K562 (cell line): ENCODE data around the gene DGCR2. TPM values are rescaled to one million over a fixed set of nuclear protein-coding genes. Genes with fewer than 3 reads are reported as not detected.

Experiments
- ETS2 ChIP-seq: IDR thresholded peaks from 2 replicates; pipeline ENCODE4 v1.6.1; 2016; ENCODE audit warnings: borderline replicate concordance, missing genetic modification characterization, mild to moderate bottlenecking, moderate library complexity, missing compliant biosample characterization; ENCODE audit not compliant: poor library complexity, severe bottlenecking
- FOXK2 ChIP-seq, 2 experiments: fragments of 450-650 bp; IDR thresholded peaks in 1 of 2; conservative IDR thresholded peaks in 1 of 2; 2 replicates each; pipeline ENCODE4 v1.6.1; 2016; ENCODE audit warnings: low read depth in 2 of 2, mild to moderate bottlenecking in 1 of 2
- HDAC1 ChIP-seq, 2 experiments: fragments of 450-650 bp; IDR thresholded peaks; 2 replicates each; pipeline ENCODE4 v1.6.1; 2016 to 2017; ENCODE audit warnings: inconsistent platforms in 1 of 2, mild to moderate bottlenecking in 1 of 2, moderate library complexity in 1 of 2
- MCM7 ChIP-seq, 2 experiments: fragments of 450-650 bp; IDR thresholded peaks; 2 replicates each; pipeline ENCODE4 v1.6.1; 2016 to 2018
- NONO ChIP-seq, 2 experiments: fragments of 200-400 bp in 1 of 2; fragments of 450-650 bp in 1 of 2; formaldehyde crosslinking in 1 of 2; IDR thresholded peaks; 2 replicates each; pipeline ENCODE4 v1.6.1; 2017; ENCODE audit warnings: low read depth in 2 of 2, mild to moderate bottlenecking in 2 of 2, moderate library complexity in 2 of 2, low read length in 1 of 2
- PTTG1 ChIP-seq: fragments of 450-650 bp; IDR thresholded peaks from 2 replicates; pipeline ENCODE4 v1.6.1; 2016; ENCODE audit warnings: low read depth, mild to moderate bottlenecking, missing genetic modification characterization, missing compliant biosample characterization
- RAD21 ChIP-seq, 2 experiments: fragments of 250-450 bp in 1 of 2; fragments of 450-650 bp in 1 of 2; sonication (Bioruptor Pico) in 1 of 2; formaldehyde crosslinking in 1 of 2; IDR thresholded peaks in 1 of 2; conservative IDR thresholded peaks in 1 of 2; 2 replicates each; pipeline versions ENCODE4 v1.4.0 to v1.8.0; 2020 to 2022; ENCODE audit warnings: mild to moderate bottlenecking in 2 of 2, moderate library complexity in 1 of 2
- ZNF395 ChIP-seq: fragments of 200-800 bp; sonication (Bioruptor generic); IDR thresholded peaks from 2 replicates; pipeline ENCODE4 v1.6.1; 2017; ENCODE audit warnings: missing genetic modification characterization, missing compliant biosample characterization
- polyA plus RNA-seq, 8 experiments: library from polyadenylated mRNA; depleted of rRNA in 4 of 8; stranded (reverse) in 5 of 8; unstranded in 3 of 8; fragments of >200 nt; fragmentation: Nextera tagmentation in 2 of 8; fragmentation: Illumina TruSeq in 1 of 8; extraction: Ambion mirVana in 2 of 8; extraction: Trizol in 1 of 8; gene quantifications; 2 replicates each; pipeline versions ENCODE4 v1.2.1 to v1.2.3, GENCODE V29; 2011 to 2014; ENCODE audit warnings: inconsistent platforms in 1 of 8, missing spikeins in 1 of 8
- total RNA-seq, 7 experiments: library from RNA; depleted of rRNA in 6 of 7; stranded (reverse); fragments of >200 nt in 6 of 7; fragmentation: Illumina TruSeq in 2 of 7; extraction: Trizol in 2 of 7; gene quantifications; 2 replicates each; pipeline versions ENCODE4 v1.2.1 to v1.2.3, GENCODE V29; 2011 to 2021; ENCODE audit warnings: low replicate concordance in 1 of 7
- TF ChIP-seq, protein P1 (sequence below): fragments of 450-650 bp; formaldehyde crosslinking; IDR thresholded peaks from 2 replicates; pipeline ENCODE4 v1.4.0; 2022; ENCODE audit warnings: missing genetic modification characterization
- TF ChIP-seq, protein P2 (sequence below): sonication (generic); formaldehyde crosslinking; IDR thresholded peaks from 2 replicates; pipeline ENCODE4 v1.8.1; 2023; ENCODE audit warnings: missing genetic modification reagents, mild to moderate bottlenecking, borderline replicate concordance

Gene DGCR2
- total and polyA plus RNA-seq, 9 of the 15 experiments (the other 6 are each of a cell fraction or from before 2014, with no cell fraction given): 0.69 to 101 (median 56.4) TPM

DNA sequence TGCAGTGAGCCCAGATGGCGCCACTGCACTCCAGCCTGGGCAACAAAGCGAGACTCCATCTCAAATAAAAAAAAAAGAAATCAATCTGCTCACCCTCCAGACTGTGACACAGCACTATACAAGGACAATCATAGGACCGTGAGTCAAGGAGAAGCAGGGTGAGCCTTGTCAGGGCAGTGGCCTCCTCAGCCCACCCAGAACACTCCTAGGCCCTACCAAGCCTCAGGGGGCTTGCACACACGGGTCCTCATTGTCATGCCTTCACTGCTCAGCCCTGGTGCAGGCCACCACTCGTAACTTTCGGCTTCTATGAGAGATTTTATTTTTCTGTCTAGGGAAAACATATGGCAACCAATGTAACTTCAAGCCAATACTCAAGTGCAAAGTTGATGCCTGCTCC lies 35.8 kb downstream of the DGCR2 start (continued):
- TF ChIP-seq, protein P1, sequence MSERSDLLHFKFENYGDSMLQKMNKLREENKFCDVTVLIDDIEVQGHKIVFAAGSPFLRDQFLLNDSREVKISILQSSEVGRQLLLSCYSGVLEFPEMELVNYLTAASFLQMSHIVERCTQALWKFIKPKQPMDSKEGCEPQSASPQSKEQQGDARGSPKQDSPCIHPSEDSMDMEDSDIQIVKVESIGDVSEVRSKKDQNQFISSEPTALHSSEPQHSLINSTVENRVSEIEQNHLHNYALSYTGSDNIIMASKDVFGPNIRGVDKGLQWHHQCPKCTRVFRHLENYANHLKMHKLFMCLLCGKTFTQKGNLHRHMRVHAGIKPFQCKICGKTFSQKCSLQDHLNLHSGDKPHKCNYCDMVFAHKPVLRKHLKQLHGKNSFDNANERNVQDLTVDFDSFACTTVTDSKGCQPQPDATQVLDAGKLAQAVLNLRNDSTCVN (CRISPR knock-in tag): 0 out of 2 replicates have a peak, but pooled peaks have one; percentile 33
- TF ChIP-seq ETS2 (tag) (no peak), RAD21 (CRISPR knock-in tag; conservative IDR thresholded peaks at IDR 0.05 in 1 of 2, IDR thresholded peaks at IDR 0.05 in 1 of 2) (no peak), PTTG1 (tag) (no peak), FOXK2 (conservative IDR thresholded peaks at IDR 0.05 in 1 of 2, IDR thresholded peaks at IDR 0.05 in 1 of 2; ENCODE audit: low read depth in 2 of 2) (no peak), ZNF395 (CRISPR knock-in tag) (0 out of 2 replicates have a peak, but pooled peaks have one; percentile 54), MCM7 (IDR thresholded peaks at IDR 0.05) (no peak), HDAC1 (IDR thresholded peaks at IDR 0.05) (no peak), NONO (IDR thresholded peaks at IDR 0.05; ENCODE audit: low read depth in 2 of 2, low read length in 1 of 2) (no peak)
- TF ChIP-seq, protein P2, sequence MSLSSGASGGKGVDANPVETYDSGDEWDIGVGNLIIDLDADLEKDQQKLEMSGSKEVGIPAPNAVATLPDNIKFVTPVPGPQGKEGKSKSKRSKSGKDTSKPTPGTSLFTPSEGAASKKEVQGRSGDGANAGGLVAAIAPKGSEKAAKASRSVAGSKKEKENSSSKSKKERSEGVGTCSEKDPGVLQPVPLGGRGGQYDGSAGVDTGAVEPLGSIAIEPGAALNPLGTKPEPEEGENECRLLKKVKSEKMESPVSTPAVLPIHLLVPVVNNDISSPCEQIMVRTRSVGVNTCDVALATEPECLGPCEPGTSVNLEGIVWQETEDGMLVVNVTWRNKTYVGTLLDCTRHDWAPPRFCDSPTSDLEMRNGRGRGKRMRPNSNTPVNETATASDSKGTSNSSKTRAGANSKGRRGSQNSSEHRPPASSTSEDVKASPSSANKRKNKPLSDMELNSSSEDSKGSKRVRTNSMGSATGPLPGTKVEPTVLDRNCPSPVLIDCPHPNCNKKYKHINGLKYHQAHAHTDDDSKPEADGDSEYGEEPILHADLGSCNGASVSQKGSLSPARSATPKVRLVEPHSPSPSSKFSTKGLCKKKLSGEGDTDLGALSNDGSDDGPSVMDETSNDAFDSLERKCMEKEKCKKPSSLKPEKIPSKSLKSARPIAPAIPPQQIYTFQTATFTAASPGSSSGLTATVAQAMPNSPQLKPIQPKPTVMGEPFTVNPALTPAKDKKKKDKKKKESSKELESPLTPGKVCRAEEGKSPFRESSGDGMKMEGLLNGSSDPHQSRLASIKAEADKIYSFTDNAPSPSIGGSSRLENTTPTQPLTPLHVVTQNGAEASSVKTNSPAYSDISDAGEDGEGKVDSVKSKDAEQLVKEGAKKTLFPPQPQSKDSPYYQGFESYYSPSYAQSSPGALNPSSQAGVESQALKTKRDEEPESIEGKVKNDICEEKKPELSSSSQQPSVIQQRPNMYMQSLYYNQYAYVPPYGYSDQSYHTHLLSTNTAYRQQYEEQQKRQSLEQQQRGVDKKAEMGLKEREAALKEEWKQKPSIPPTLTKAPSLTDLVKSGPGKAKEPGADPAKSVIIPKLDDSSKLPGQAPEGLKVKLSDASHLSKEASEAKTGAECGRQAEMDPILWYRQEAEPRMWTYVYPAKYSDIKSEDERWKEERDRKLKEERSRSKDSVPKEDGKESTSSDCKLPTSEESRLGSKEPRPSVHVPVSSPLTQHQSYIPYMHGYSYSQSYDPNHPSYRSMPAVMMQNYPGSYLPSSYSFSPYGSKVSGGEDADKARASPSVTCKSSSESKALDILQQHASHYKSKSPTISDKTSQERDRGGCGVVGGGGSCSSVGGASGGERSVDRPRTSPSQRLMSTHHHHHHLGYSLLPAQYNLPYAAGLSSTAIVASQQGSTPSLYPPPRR (CRISPR knock-in tag): no peak
